ENCODE data around the gene S100A12. TPM values are rescaled to one million over a fixed set of nuclear protein-coding genes. Genes with fewer than 3 reads are reported as not detected.
A peak's percentile ranks its signal among the peaks of the same experiment; 100 is the strongest.

The S100A12 gene
- total RNA-seq, 5 donors from 2014 or later (not counting 1 experiment from before 2014, with no cell fraction given) = 1.1 TPM; not detected in 4

DNA sequence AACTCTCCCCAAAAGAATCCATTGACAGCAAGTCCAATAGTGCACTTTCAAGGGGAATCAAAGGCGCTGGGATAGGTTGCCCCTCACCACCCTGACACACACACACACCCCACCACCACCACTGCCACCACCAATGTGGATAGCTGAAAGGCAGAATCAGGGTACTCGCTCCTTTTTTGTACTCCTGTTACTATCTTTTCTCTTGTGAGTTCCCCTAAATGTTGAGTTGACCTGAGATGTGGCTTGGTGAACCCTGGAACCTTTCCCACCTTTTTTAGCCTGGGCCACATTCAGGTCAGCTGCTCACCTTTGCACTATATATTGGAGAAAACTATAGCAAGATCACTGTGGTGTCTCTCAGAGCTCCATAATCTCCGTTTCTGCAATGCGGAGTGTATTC, 11.6 kb upstream of the S100A12 start:
- H3K4me1 ChIP-seq (ENCODE audit: control insufficient read depth in 1 of 2, extremely low read depth in 1 of 2, insufficient read depth in 2 of 2, low read length in 2 of 2) = no peaks in the 10 kb centered on the region
- ChIA-PET CTCF (no interaction called here), POLR2A (no interaction called here)
- peaks cover 9 to 16% of the 10 kb centered on the region in 2 donors for H3K27me3 Mint-ChIP-seq
- H3K27me3 ChIP-seq (replicated peaks in 1 of 2; ENCODE audit: control insufficient read depth in 2 of 2, extremely low read depth in 1 of 2, insufficient read depth in 2 of 2, low read length in 1 of 2) = peaks cover 0 to 17% of the 10 kb centered on the region in 2 experiments
- no peak for ATAC-seq (replicated peaks in 1 of 4)
- H3K4me3 Mint-ChIP-seq = no peak overlapping the region
- H3K4me3 ChIP-seq (ENCODE audit: control insufficient read depth in 1 of 2, extremely low read depth in 1 of 2, low read length in 1 of 2) = no peak overlapping the region
- 100% methylated on average over 1 of the region's 4 CpGs for WGBS (ENCODE audit: insufficient coverage)
- H3K4me1 Mint-ChIP-seq = no peaks in the 10 kb centered on the region
- H3K36me3 Mint-ChIP-seq = no peaks in the 10 kb centered on the region
- no peaks in the 10 kb centered on the region for H3K36me3 ChIP-seq (ENCODE audit: control insufficient read depth in 2 of 2, extremely low read depth in 1 of 2, insufficient read depth in 1 of 2, low read length in 1 of 2)
- H3K27ac Mint-ChIP-seq = no peak overlapping the region
- no peak overlapping the region for H3K27ac ChIP-seq (ENCODE audit: low read length)
- no peaks in the 10 kb centered on the region for H3K9me3 ChIP-seq
- no peak for DNase-seq
- peaks cover 7 to 8% (median 7%) of the 10 kb centered on the region in 3 donors for H3K9me3 Mint-ChIP-seq

DNA sequence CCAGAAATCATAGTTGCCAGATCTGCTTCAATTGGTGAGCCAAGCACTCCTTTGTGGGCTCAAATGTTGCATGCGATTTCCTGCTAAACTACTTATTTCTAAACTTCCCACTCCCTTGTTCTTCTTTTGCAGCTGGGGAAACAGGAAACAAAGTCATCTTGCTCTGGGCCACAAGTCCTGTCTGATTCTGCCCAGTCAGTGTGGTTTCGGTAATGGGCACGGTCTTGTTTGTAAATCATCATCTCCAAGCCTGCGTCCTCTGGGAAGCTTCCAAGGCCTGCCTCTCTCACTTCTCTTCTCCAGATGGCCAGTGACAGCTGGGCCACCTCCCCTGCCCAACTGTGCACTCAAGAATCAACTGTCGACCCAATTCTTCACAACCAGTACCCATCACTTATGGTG, 11.1 kb upstream of the S100A12 start:
- peak in 1 of 35 experiments; percentile 13 for DNase-seq

GRCh38 chr1:153384958-153385580, 9.6 kb upstream of the S100A12 start:
- H3K27ac ChIP-seq (ENCODE audit: low read length) = no peak overlapping the region
- POLR2A ChIA-PET = no interaction called here

More for the DNA sequence above, 11.1 kb upstream of the S100A12 start:
- no peak overlapping the region for H3K27ac ChIP-seq (ENCODE audit: low read length)
- no peaks in the 10 kb centered on the region for H3K9me3 ChIP-seq
- ChIA-PET POLR2A (no interaction called here), CTCF (no interaction called here)
- H3K27me3 Mint-ChIP-seq = peaks cover 9 to 19% of the 10 kb centered on the region in 2 donors
- H3K4me3 ChIP-seq (ENCODE audit: control insufficient read depth in 1 of 2, extremely low read depth in 1 of 2, low read length in 1 of 2) = no peak overlapping the region
- no peaks in the 10 kb centered on the region for H3K4me1 ChIP-seq (ENCODE audit: control insufficient read depth in 1 of 2, extremely low read depth in 1 of 2, insufficient read depth in 2 of 2, low read length in 2 of 2)
- no peak overlapping the region for H3K4me3 Mint-ChIP-seq
- peaks cover 9 to 13% (median 11%) of the 10 kb centered on the region in 3 donors for H3K9me3 Mint-ChIP-seq
- H3K27me3 ChIP-seq (replicated peaks in 1 of 2; ENCODE audit: control insufficient read depth in 2 of 2, extremely low read depth in 1 of 2, insufficient read depth in 2 of 2, low read length in 1 of 2) = peaks cover 0 to 15% of the 10 kb centered on the region in 2 experiments
- ATAC-seq (replicated peaks in 1 of 4) = no peak
- no peaks in the 10 kb centered on the region for H3K36me3 ChIP-seq (ENCODE audit: control insufficient read depth in 2 of 2, extremely low read depth in 1 of 2, insufficient read depth in 1 of 2, low read length in 1 of 2)
- H3K36me3 Mint-ChIP-seq = no peaks in the 10 kb centered on the region
- no peak overlapping the region for H3K27ac Mint-ChIP-seq
- H3K4me1 Mint-ChIP-seq = no peaks in the 10 kb centered on the region
- WGBS (ENCODE audit: insufficient coverage) = 7% methylated on average over 5 of the region's 5 CpGs

DNA sequence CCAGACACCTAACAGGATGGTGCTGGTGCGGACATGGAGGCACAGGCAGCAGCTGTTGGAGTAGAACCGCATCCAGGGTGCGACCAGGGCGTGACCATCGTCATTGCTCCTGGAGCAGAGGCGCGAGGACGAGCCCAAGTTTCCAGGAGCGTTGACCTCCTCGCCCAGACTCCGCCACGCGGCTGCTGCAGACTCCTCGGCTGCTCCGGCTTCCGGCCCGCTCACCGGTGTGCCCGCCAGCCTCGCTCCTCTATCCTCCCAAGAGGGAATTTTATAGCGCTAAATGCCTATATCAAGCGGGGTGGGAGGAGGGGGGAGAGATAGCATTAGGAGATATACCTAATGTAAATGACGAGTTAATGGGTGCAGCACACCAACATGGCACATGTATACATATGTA, 5.3 kb upstream of the S100A12 start:
- H3K4me1 ChIP-seq (ENCODE audit: control insufficient read depth in 1 of 2, extremely low read depth in 1 of 2, insufficient read depth in 2 of 2, low read length in 2 of 2) = no peaks in the 10 kb centered on the region
- Mint-ChIP-seq H3K36me3 (no peaks in the 10 kb centered on the region), H3K4me3 (no peak overlapping the region), H3K9me3 (peaks cover 13 to 19% (median 14%) of the 10 kb centered on the region in 3 donors), H3K27me3 (peaks cover 26 to 41% of the 10 kb centered on the region in 2 donors), H3K27ac (no peak overlapping the region), H3K4me1 (no peaks in the 10 kb centered on the region)
- ChIA-PET POLR2A (interaction anchor here in 1 of 2 donors (0.6 kb wide), 1 partner anchor 114 kb away, joined by 3 read pairs; no protein-coding TSS in a partner anchor), CTCF (no interaction called here)
- H3K27me3 ChIP-seq (replicated peaks in 1 of 2; ENCODE audit: control insufficient read depth in 2 of 2, extremely low read depth in 1 of 2, insufficient read depth in 2 of 2, low read length in 1 of 2) = peaks cover 0 to 7% of the 10 kb centered on the region in 2 experiments
- no peak overlapping the region for H3K27ac ChIP-seq (ENCODE audit: low read length)
- WGBS (ENCODE audit: insufficient coverage) = 92% methylated on average over 11 of the region's 23 CpGs
- no peak for DNase-seq
- H3K9me3 ChIP-seq = no peaks in the 10 kb centered on the region
- no peaks in the 10 kb centered on the region for H3K36me3 ChIP-seq (ENCODE audit: control insufficient read depth in 2 of 2, extremely low read depth in 1 of 2, insufficient read depth in 1 of 2, low read length in 1 of 2)
- ATAC-seq (replicated peaks in 1 of 4) = no peak
- H3K4me3 ChIP-seq (ENCODE audit: control insufficient read depth in 1 of 2, extremely low read depth in 1 of 2, low read length in 1 of 2) = no peak overlapping the region

More at GRCh38 chr1:153384958-153385580, 9.6 kb upstream of the S100A12 start:
- Mint-ChIP-seq H3K27ac (no peak overlapping the region), H3K36me3 (no peaks in the 10 kb centered on the region), H3K4me3 (no peak overlapping the region), H3K9me3 (peaks cover 13 to 19% (median 14%) of the 10 kb centered on the region in 3 donors), H3K4me1 (no peaks in the 10 kb centered on the region), H3K27me3 (peaks cover 8 to 22% of the 10 kb centered on the region in 2 donors)
- CTCF ChIA-PET = no interaction called here
- no peaks in the 10 kb centered on the region for H3K9me3 ChIP-seq
- 100% methylated on average over 1 of the region's 4 CpGs for WGBS (ENCODE audit: insufficient coverage)
- H3K36me3 ChIP-seq (ENCODE audit: control insufficient read depth in 2 of 2, extremely low read depth in 1 of 2, insufficient read depth in 1 of 2, low read length in 1 of 2) = no peaks in the 10 kb centered on the region
- H3K4me3 ChIP-seq (ENCODE audit: control insufficient read depth in 1 of 2, extremely low read depth in 1 of 2, low read length in 1 of 2) = no peak overlapping the region
- DNase-seq (no peak), ATAC-seq (replicated peaks in 1 of 4) (no peak)
- peaks cover 0 to 6% of the 10 kb centered on the region in 2 experiments for H3K27me3 ChIP-seq (replicated peaks in 1 of 2; ENCODE audit: control insufficient read depth in 2 of 2, extremely low read depth in 1 of 2, insufficient read depth in 2 of 2, low read length in 1 of 2)
- H3K4me1 ChIP-seq (ENCODE audit: control insufficient read depth in 1 of 2, extremely low read depth in 1 of 2, insufficient read depth in 2 of 2, low read length in 2 of 2) = no peaks in the 10 kb centered on the region

DNA sequence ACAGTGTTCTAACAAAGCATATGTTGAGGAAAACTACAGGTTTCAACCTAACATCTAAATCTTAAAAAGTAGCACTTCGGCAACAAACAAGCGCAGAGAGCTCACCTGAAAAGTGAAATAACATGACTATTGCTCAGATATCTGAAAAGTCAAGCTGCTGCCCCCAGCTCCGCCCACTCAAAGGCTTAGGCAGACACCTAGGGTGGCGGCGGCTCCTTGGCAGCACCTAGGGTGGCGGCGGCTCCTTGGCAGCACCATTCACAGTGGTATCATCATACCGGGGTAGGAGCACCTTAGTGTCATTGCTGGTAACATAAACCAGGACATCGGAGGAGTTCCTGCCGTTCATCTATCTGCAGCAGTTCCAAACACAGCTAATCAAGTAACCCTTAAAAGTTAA, 4.2 kb upstream of the S100A12 start:
- Mint-ChIP-seq H3K36me3 (no peaks in the 10 kb centered on the region), H3K27me3 (peaks cover 26 to 41% of the 10 kb centered on the region in 2 donors), H3K4me3 (no peak overlapping the region), H3K27ac (no peak overlapping the region), H3K9me3 (peaks cover 13 to 19% (median 14%) of the 10 kb centered on the region in 3 donors), H3K4me1 (no peaks in the 10 kb centered on the region)
- POLR2A ChIA-PET = interaction anchor here in 1 of 2 donors (0.6 kb wide), 1 partner anchor 19 kb away, joined by 4 read pairs; no protein-coding TSS in a partner anchor
- Histone ChIP-seq H3K27me3 (replicated peaks in 1 of 2; ENCODE audit: control insufficient read depth in 2 of 2, extremely low read depth in 1 of 2, insufficient read depth in 2 of 2, low read length in 1 of 2) (peaks cover 0 to 13% of the 10 kb centered on the region in 2 experiments), H3K27ac (ENCODE audit: low read length) (no peak overlapping the region), H3K4me1 (ENCODE audit: control insufficient read depth in 1 of 2, extremely low read depth in 1 of 2, insufficient read depth in 2 of 2, low read length in 2 of 2) (no peaks in the 10 kb centered on the region), H3K36me3 (ENCODE audit: control insufficient read depth in 2 of 2, extremely low read depth in 1 of 2, insufficient read depth in 1 of 2, low read length in 1 of 2) (no peaks in the 10 kb centered on the region), H3K9me3 (no peaks in the 10 kb centered on the region), H3K4me3 (ENCODE audit: control insufficient read depth in 1 of 2, extremely low read depth in 1 of 2, low read length in 1 of 2) (no peak overlapping the region)
- DNase-seq (no peak), ATAC-seq (replicated peaks in 1 of 4) (no peak)
- WGBS (ENCODE audit: insufficient coverage) = 88% methylated on average over 5 of the region's 10 CpGs
- CTCF ChIA-PET = no interaction called here

- Histone ChIP-seq H3K36me3 (ENCODE audit: control insufficient read depth in 2 of 2, extremely low read depth in 1 of 2, insufficient read depth in 1 of 2, low read length in 1 of 2) (no peaks in the 10 kb centered on the region), H3K9me3 (no peaks in the 10 kb centered on the region), H3K27ac (ENCODE audit: low read length) (no peak overlapping the region), H3K27me3 (replicated peaks in 1 of 2; ENCODE audit: control insufficient read depth in 2 of 2, extremely low read depth in 1 of 2, insufficient read depth in 2 of 2, low read length in 1 of 2) (peaks cover 0 to 12% of the 10 kb centered on the region in 2 experiments), H3K4me1 (ENCODE audit: control insufficient read depth in 1 of 2, extremely low read depth in 1 of 2, insufficient read depth in 2 of 2, low read length in 2 of 2) (no peaks in the 10 kb centered on the region), H3K4me3 (ENCODE audit: control insufficient read depth in 1 of 2, extremely low read depth in 1 of 2, low read length in 1 of 2) (no peak overlapping the region)
- Mint-ChIP-seq H3K27ac (no peak overlapping the region), H3K27me3 (peaks cover 23 to 36% of the 10 kb centered on the region in 2 donors), H3K9me3 (peaks cover 0 to 4% (median 0%) of the 10 kb centered on the region in 3 donors), H3K4me3 (no peak overlapping the region), H3K36me3 (no peaks in the 10 kb centered on the region), H3K4me1 (no peaks in the 10 kb centered on the region)
- DNase-seq (no peak), ATAC-seq (replicated peaks in 1 of 4) (no peak)
- POLR2A ChIA-PET = no interaction called here
- CTCF ChIA-PET = no interaction called here
- WGBS (ENCODE audit: insufficient coverage) = no CpG with 5 or more reads among the region's 2 CpGs
These were observed 1.4 kb downstream of the S100A12 start for GRCh38 chr1:153374071-153374470.
